Mucosa of rectum (tissue), 2 donors: Measurements from ENCODE around the gene PGAM2.
"Not testable (repeated sequence)": the region's sequence is repeated elsewhere in the genome, so short reads cannot be mapped to it uniquely, and the experiment has no call there.

Source experiments
- H3K27ac ChIP-seq, 2 donors: one replicate each; pipeline ENCODE4 v1.7.0; 2013; ENCODE audit warnings: inconsistent platforms in 2 of 2, low read depth in 2 of 2, low read length in 2 of 2
- H3K27me3 ChIP-seq, 2 donors: one replicate each; pipeline ENCODE4 v1.7.0; 2013; ENCODE audit warnings: low read length in 2 of 2; ENCODE audit not compliant: control insufficient read depth in 2 of 2, insufficient read depth in 2 of 2
- H3K36me3 ChIP-seq, 2 donors: one replicate each; pipeline ENCODE4 v1.7.0; 2013; ENCODE audit warnings: low read length in 2 of 2; ENCODE audit not compliant: control insufficient read depth in 2 of 2, insufficient read depth in 2 of 2
- H3K4me1 ChIP-seq, 2 donors: one replicate each; pipeline ENCODE4 v1.7.0; 2013; ENCODE audit warnings: low read length in 2 of 2, mild to moderate bottlenecking in 1 of 2; ENCODE audit not compliant: control insufficient read depth in 2 of 2, insufficient read depth in 2 of 2
- H3K4me3 ChIP-seq, 2 donors: one replicate each; pipeline ENCODE4 v1.7.0; 2013; ENCODE audit warnings: low read length in 2 of 2
- H3K9ac ChIP-seq, 2 donors: one replicate each; pipeline ENCODE4 v1.7.0; 2013; ENCODE audit warnings: low read length in 2 of 2, low read depth in 1 of 2, mild to moderate bottlenecking in 1 of 2
- H3K9me3 ChIP-seq, 2 donors: one replicate each; pipeline ENCODE4 v1.7.0; 2013; ENCODE audit warnings: low read length in 2 of 2; ENCODE audit not compliant: control insufficient read depth in 2 of 2
- donor health status: healthy.
- donor health status: Normal muscosa, but diverticular disease.

Gene PGAM2

DNA sequence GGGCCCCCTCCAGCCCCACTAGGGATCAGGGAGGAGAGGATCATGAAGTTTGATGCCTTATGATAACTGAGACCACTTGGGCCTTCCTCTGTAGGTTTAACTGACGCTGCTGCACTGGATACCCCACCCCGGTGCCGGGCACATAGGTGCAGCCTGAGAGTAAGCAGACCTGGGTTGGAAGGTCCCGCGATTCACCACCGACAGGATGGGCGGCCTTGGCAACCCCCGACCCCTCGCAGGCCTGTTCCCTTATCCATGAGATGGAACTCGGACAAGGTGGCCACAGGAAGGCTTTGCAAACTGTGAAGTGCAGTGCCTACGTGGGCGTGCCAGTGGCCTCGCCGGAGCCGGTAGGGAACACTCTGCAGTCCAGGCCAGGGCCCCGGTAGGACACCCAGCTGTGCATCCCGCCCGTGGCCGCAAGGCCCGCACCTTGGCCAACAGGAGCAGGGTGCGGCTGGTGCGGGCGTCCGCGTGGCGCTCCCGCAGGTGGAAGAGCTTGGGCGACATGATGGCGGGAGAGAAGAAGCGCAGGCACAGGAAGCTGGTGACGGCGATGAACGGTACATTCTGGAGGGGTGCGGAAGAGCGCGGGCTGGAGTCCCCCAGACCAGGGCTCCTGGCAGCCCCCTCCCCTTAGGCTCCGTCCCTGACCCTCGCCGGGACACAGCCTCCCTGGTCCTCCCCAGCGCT, 25.4 kb downstream of the PGAM2 start:
- peak overlapping the region in 1 of 2 donors; percentile 47 for H3K9ac ChIP-seq
- not testable (repeated sequence) for H3K36me3 ChIP-seq, H3K27me3 ChIP-seq, H3K9me3 ChIP-seq
- peaks cover 10 to 12% of the 10 kb centered on the region in 2 donors for H3K4me1 ChIP-seq
- H3K4me3 ChIP-seq = peak overlapping the region in 1 of 2 donors; percentile 48
- H3K27ac ChIP-seq = peak overlapping the region; percentile 47 to 58

DNA sequence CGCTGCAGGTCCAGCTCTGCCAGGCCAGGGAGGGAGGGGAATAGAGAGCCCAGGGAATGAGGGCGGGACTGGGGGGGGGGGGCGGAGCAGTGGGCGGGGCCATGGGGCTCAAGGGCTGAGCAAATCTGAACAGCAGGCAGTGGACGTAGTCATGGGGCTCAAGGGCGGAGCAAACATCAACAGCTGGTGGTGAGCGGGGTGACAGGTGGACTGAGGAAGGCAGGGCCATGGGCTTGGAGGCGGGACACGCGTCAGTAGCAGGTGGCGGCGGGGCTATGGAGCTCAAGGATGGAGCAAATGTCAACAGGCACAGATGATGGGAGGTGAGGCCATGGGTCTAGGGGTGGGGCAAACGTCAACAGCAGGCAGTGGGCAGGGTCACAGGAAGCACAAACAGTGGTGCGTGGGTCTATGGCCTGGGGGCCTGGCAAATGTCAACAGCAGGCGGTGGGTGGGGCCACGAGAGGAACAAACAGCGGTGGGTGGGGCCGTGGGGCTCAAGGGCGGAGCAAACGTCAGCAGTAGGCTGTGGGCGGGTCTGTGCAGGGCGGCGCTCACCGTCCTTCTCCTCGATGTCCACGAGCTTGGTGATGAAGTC, 26.3 kb downstream of the PGAM2 start:
- H3K9ac ChIP-seq = not testable (repeated sequence)
- H3K27ac ChIP-seq = peak overlapping the region; percentile 52 to 79

DNA sequence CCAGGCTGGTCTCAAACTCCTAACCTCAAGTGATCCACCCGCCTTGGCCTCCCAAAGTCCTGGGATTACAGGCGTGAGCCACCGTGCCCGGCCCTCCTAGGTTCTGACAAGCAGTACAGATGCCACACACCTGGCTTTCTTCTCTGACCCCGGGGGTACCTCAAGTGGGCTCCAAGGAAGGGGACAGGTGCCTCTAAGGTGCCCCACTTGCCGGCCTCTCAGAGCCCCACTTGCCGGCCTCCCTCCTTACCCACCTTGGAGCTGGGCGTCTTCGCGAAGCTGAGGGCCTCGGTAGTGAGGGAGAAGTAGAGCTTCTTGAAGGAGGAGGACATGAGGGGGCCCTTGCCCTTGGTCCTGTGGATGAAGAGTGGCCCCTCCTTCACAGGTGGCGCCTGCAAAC, 26.8 kb downstream of the PGAM2 start:
- H3K9ac ChIP-seq, H3K4me1 ChIP-seq, H3K4me3 ChIP-seq, H3K27ac ChIP-seq, H3K9me3 ChIP-seq, H3K36me3 ChIP-seq, H3K27me3 ChIP-seq: not testable (repeated sequence)

More for the DNA sequence above, 26.3 kb downstream of the PGAM2 start:
- H3K9me3 ChIP-seq, H3K36me3 ChIP-seq, H3K4me1 ChIP-seq, H3K27me3 ChIP-seq: not testable (repeated sequence)
- H3K4me3 ChIP-seq = peak overlapping the region; percentile 5 to 59

DNA sequence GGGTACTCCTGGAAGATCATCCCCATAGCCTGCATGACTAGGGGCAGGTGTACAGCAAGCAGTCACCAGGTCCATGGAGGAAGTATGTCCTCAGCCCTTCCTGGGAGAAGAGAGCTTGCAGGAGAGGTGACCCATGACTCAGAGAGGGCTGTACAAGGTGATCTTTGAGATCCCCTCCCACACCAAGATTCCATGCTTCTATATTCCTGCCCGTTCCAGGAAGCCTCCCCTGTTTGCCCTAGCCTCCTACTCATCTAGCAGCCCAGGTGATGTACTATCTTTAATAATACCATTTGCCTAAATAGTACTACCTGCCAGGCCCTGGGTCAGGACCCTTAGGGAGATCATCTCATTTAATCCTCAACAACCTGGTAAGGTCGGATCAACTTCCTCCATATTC, 27.4 kb downstream of the PGAM2 start:
- not testable (repeated sequence) for H3K27ac ChIP-seq, H3K9ac ChIP-seq, H3K27me3 ChIP-seq, H3K36me3 ChIP-seq, H3K4me3 ChIP-seq, H3K4me1 ChIP-seq, H3K9me3 ChIP-seq

DNA sequence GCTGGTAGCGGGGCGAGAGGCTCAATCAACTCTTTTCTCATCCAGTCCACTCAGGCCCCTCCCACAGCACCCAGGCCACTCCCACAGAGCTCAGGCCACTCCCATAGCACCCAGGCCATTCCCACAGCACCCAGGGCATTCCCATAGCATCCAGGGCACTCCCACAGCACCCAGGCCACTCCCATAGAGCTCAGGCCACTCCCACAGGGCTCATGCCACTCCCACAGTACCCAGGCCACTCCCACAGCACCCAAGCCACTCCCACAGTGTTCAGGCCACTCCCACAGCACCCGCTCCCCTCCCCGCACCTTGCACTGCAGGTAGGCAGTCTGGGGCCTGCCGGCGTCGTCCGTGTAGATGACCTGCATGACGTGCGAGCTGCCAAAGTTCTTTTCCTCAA, 29.0 kb downstream of the PGAM2 start:
- not testable (repeated sequence) for H3K27ac ChIP-seq, H3K9ac ChIP-seq, H3K27me3 ChIP-seq, H3K9me3 ChIP-seq, H3K4me1 ChIP-seq, H3K36me3 ChIP-seq, H3K4me3 ChIP-seq

DNA sequence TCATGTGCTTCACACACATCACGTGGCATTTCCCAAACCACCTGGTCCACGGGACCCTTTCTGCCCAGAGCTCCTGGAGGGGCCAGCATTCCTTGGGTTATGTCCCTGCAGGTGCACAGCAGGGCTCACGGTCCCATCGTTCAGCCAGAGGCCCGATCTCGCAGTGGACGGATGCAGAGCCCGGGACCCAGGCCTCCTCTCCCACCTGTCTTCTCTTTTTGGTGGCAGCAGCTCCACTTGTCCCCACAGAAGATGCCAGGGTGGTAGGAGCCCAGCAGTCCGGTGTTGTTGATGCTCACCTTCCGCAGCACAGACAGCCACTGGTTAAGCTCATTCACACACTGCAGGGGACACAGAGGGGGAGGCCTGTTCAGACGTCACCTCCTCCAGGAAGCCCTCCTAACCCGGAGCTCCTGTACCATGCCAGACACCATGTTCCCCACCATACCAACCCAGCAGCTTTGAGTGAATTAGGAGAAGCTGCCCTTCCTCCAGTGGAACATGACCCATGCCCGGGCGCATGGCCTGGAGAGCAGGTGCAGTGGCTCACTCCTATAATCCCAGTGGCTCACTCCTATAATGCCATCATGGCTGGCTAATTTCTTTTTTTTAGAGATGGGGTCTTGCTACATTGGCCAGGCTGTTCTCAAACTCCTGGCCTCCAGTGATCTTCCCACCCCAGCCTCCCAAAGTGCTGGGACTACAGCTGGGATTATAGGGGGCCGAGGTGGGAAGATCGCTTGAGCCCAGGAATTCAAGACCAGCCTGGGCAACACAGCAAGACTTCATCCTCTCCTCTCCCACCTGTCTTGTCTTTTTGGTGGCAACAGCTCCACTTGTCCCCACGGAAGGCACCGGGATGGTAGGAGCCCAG, 31.2 kb downstream of the PGAM2 start:
- not testable (repeated sequence) for H3K36me3 ChIP-seq, H3K4me3 ChIP-seq, H3K4me1 ChIP-seq, H3K27me3 ChIP-seq, H3K27ac ChIP-seq, H3K9ac ChIP-seq, H3K9me3 ChIP-seq

DNA sequence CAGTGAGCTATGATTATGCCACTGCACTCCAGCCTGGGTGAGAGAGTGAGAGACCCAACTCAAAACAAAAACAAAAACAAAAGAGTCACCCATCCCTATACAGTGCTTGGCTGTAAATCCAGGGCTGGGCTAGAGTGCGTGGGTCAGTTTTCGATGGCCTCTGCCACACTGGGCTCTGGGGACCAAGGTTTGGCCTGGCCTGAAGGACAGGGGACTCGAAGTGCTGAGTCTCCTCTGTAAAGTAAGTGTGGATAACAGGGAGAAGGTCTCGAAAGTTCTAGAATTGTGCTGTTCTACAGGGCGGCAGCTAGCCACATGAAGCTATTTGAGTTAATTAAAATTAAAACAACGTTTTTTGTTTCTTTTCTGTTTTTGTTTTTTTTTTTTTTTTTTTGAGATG, 33.3 kb downstream of the PGAM2 start:
- not testable (repeated sequence) for H3K4me3 ChIP-seq, H3K9ac ChIP-seq, H3K4me1 ChIP-seq, H3K36me3 ChIP-seq, H3K27ac ChIP-seq, H3K27me3 ChIP-seq, H3K9me3 ChIP-seq

DNA sequence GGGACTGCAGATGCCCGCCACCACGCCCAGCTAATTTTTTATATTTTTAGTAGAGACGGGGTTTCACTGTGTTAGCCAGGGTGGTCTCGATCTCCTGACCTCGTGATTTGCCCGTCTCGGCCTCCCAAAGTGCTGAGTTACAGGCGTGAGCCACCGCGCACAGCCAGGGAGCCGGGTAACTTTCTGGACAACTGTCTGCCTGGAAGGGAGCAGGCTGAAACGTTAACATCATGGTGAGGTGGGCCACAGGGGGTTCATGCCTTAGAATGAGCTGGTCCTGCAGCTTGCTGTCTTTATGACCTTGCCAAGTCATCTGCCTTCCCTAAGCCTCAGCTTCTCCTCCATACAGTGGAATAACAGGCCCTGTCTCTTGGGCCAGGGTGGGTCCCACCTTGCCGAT, 34.0 kb downstream of the PGAM2 start:
- H3K4me1 ChIP-seq, H3K27ac ChIP-seq, H3K36me3 ChIP-seq, H3K9ac ChIP-seq, H3K4me3 ChIP-seq, H3K9me3 ChIP-seq, H3K27me3 ChIP-seq: not testable (repeated sequence)

DNA sequence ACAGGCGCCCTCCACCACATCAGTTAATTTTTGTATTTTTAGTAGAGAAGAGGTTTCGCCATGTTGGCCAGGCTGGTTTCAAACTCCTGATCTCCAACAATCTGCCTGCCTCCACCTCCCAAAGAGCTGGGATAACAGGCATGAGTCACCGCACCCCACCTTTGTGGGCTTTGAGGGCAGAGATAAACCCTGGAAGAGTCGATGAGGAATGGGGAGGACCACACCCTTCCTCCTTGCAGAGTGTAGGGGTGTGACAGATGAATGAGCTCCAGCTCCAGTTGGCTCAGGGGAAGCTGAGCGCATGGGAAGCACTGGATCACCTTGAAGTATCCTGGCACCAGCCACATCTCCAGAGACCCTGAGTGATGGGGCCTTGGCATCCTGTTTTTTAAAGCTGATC, 35.3 kb downstream of the PGAM2 start:
- H3K27ac ChIP-seq, H3K9ac ChIP-seq, H3K4me1 ChIP-seq, H3K27me3 ChIP-seq, H3K4me3 ChIP-seq, H3K36me3 ChIP-seq, H3K9me3 ChIP-seq: not testable (repeated sequence)

DNA sequence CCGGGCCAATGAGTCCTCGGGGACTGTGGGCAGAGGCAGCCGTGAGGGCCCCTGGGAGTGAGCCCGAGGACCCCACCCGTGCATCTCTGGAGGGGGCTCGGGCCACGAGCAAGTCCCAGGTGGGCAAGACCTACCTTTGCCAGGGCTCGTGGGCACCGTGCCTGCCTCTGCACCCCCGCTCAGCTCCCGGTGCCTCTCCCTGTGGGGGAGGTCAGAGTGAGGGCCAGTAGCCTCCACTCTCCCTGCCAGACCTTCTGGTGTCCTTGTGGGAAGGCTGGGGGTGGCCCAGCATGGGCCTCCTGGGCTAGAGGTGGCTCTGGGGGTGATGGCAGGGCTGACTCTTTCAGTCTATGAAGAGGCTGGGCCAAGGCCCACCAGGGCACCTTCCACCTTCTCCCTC, 35.9 kb downstream of the PGAM2 start:
- H3K27me3 ChIP-seq, H3K9ac ChIP-seq, H3K4me1 ChIP-seq, H3K36me3 ChIP-seq, H3K4me3 ChIP-seq, H3K9me3 ChIP-seq, H3K27ac ChIP-seq: not testable (repeated sequence)
